ENCODE results near the gene CEP95. TPM values are rescaled to one million over a fixed set of nuclear protein-coding genes. Genes with fewer than 3 reads are reported as not detected.

Gene CEP95
- polyA plus RNA-seq, 1 donor from 2014 or later = 220 TPM

DNA sequence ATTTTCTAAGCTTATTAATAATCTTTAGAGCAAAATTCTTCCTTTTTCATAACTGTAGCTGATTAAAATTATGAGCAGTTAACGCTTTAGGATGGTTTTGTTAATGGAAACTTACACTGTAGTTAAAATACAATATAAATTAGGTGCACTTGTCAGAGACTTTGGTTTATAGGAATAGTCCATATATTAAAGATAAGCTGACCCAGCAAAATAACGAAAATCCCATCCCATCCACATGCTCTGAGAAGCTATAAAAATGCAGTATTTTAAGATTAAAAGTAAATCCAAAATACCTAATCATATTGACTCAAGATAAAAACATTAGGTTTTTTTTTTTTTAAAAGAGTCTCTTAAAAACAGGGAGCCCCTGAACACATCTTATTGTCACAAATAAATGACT, 38.0 kb downstream of the CEP95 start:
- H3K27ac ChIP-seq (ENCODE audit: low read length) = no peak overlapping the region
- H3K9me3 ChIP-seq (ENCODE audit: low read length) = no peaks in the 10 kb centered on the region
- H3K9me2 ChIP-seq (ENCODE audit: insufficient read depth, low read length) = no peaks in the 10 kb centered on the region
- H3K27me3 ChIP-seq (ENCODE audit: insufficient read depth, low read depth, low read length) = no peaks in the 10 kb centered on the region
- no peak overlapping the region for H3K4me2 ChIP-seq (ENCODE audit: low read length)
- no peak overlapping the region for H2AFZ ChIP-seq (ENCODE audit: low read depth, low read length)
- no peak for TF ChIP-seq EP300 (conservative IDR thresholded peaks at IDR 0.05; ENCODE audit: poor library complexity, severe bottlenecking)
- TF ChIP-seq SMC3 (conservative IDR thresholded peaks at IDR 0.05; ENCODE audit: poor library complexity) = no peak
- TF ChIP-seq POLR2AphosphoS5 (IDR thresholded peaks at IDR 0.05) = no peak
- no peak for TF ChIP-seq TAF1 (IDR thresholded peaks at IDR 0.05; ENCODE audit: low read depth)
- no peak for TF ChIP-seq MXI1 (conservative IDR thresholded peaks at IDR 0.05; ENCODE audit: poor library complexity, severe bottlenecking)
- H3F3A ChIP-seq (ENCODE audit: insufficient read depth, low read length, poor library complexity, severe bottlenecking) = no peaks in the 10 kb centered on the region
- H3K9ac ChIP-seq (ENCODE audit: low read length) = no peak overlapping the region
- H3K4me3 ChIP-seq (ENCODE audit: low read length) = no peak overlapping the region
- H4K20me1 ChIP-seq (ENCODE audit: insufficient read depth) = no peaks in the 10 kb centered on the region
- H3K36me3 ChIP-seq (ENCODE audit: insufficient read depth, low read length) = peaks cover 5% of the 10 kb centered on the region
- no peaks in the 10 kb centered on the region for H3K79me2 ChIP-seq (replicated peaks; ENCODE audit: insufficient read depth, low read length)

DNA sequence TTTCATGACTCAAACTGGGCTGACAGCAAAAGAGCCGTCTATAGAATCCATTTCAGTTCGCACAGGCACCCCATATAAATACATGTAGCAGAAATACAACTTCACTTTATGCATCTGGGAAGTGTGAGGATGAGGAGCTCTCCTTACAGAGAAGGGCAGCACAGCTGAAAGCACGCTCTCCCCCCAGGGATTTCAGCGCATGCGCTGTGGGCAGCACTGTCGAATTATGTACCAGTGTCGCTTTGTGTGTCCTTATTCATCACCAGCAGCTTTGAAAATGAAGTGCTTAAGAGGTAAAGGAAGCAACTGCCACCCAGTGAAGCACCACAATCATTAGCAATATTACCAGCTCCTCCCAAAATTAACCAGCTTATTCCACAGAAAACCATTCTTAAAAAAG, 39.9 kb downstream of the CEP95 start:
- Histone ChIP-seq H3K9me3 (ENCODE audit: low read length) (no peaks in the 10 kb centered on the region), H3K9me2 (ENCODE audit: insufficient read depth, low read length) (no peaks in the 10 kb centered on the region), H2AFZ (ENCODE audit: low read depth, low read length) (no peak overlapping the region), H3K4me2 (ENCODE audit: low read length) (no peak overlapping the region), H3K79me2 (replicated peaks; ENCODE audit: insufficient read depth, low read length) (no peaks in the 10 kb centered on the region), H3K36me3 (ENCODE audit: insufficient read depth, low read length) (peaks cover 5% of the 10 kb centered on the region), H3F3A (ENCODE audit: insufficient read depth, low read length, poor library complexity, severe bottlenecking) (no peaks in the 10 kb centered on the region), H4K20me1 (ENCODE audit: insufficient read depth) (no peaks in the 10 kb centered on the region), H3K4me3 (ENCODE audit: low read length) (no peak overlapping the region), H3K9ac (ENCODE audit: low read length) (no peak overlapping the region), H3K27ac (ENCODE audit: low read length) (no peak overlapping the region), H3K27me3 (ENCODE audit: insufficient read depth, low read depth, low read length) (no peaks in the 10 kb centered on the region)
- TF ChIP-seq MXI1 (conservative IDR thresholded peaks at IDR 0.05; ENCODE audit: poor library complexity, severe bottlenecking) (no peak), TAF1 (IDR thresholded peaks at IDR 0.05; ENCODE audit: low read depth) (no peak), EZH2 (IDR thresholded peaks at IDR 0.05; ENCODE audit: borderline replicate concordance, insufficient read depth, low read length, poor library complexity, severe bottlenecking) (no peak), POLR2AphosphoS5 (IDR thresholded peaks at IDR 0.05) (no peak), EP300 (conservative IDR thresholded peaks at IDR 0.05; ENCODE audit: poor library complexity, severe bottlenecking) (no peak), RAD21 (conservative IDR thresholded peaks at IDR 0.05) (no peak), SMC3 (conservative IDR thresholded peaks at IDR 0.05; ENCODE audit: poor library complexity) (no peak)
- TF ChIP-seq, protein P1, sequence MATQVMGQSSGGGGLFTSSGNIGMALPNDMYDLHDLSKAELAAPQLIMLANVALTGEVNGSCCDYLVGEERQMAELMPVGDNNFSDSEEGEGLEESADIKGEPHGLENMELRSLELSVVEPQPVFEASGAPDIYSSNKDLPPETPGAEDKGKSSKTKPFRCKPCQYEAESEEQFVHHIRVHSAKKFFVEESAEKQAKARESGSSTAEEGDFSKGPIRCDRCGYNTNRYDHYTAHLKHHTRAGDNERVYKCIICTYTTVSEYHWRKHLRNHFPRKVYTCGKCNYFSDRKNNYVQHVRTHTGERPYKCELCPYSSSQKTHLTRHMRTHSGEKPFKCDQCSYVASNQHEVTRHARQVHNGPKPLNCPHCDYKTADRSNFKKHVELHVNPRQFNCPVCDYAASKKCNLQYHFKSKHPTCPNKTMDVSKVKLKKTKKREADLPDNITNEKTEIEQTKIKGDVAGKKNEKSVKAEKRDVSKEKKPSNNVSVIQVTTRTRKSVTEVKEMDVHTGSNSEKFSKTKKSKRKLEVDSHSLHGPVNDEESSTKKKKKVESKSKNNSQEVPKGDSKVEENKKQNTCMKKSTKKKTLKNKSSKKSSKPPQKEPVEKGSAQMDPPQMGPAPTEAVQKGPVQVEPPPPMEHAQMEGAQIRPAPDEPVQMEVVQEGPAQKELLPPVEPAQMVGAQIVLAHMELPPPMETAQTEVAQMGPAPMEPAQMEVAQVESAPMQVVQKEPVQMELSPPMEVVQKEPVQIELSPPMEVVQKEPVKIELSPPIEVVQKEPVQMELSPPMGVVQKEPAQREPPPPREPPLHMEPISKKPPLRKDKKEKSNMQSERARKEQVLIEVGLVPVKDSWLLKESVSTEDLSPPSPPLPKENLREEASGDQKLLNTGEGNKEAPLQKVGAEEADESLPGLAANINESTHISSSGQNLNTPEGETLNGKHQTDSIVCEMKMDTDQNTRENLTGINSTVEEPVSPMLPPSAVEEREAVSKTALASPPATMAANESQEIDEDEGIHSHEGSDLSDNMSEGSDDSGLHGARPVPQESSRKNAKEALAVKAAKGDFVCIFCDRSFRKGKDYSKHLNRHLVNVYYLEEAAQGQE (IDR thresholded peaks at IDR 0.05; ENCODE audit: borderline replicate concordance) = no peak
- TF ChIP-seq, protein P2, sequence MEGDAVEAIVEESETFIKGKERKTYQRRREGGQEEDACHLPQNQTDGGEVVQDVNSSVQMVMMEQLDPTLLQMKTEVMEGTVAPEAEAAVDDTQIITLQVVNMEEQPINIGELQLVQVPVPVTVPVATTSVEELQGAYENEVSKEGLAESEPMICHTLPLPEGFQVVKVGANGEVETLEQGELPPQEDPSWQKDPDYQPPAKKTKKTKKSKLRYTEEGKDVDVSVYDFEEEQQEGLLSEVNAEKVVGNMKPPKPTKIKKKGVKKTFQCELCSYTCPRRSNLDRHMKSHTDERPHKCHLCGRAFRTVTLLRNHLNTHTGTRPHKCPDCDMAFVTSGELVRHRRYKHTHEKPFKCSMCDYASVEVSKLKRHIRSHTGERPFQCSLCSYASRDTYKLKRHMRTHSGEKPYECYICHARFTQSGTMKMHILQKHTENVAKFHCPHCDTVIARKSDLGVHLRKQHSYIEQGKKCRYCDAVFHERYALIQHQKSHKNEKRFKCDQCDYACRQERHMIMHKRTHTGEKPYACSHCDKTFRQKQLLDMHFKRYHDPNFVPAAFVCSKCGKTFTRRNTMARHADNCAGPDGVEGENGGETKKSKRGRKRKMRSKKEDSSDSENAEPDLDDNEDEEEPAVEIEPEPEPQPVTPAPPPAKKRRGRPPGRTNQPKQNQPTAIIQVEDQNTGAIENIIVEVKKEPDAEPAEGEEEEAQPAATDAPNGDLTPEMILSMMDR (IDR thresholded peaks at IDR 0.05; ENCODE audit: poor library complexity, severe bottlenecking) = no peak

All from neural cell (in vitro differentiated cells).